Stomach (tissue), 4 donors: Measurements from ENCODE around the gene LGALS3BP.

Experiments used
- POLR2A ChIP-seq, 4 donors: fragments of 450-650 bp; IDR thresholded peaks; one replicate each; pipeline ENCODE4 v1.6.1; 2016; ENCODE audit warnings: antibody characterized with exemption in 4 of 4, control low read depth in 2 of 4, mild to moderate bottlenecking in 1 of 4, moderate library complexity in 1 of 4
- POLR2AphosphoS5 ChIP-seq, 3 donors: sonication (generic); formaldehyde crosslinking; IDR thresholded peaks; one replicate each; pipeline ENCODE4 v1.6.1; 2016; ENCODE audit warnings: antibody characterized with exemption in 3 of 3
- TF ChIP-seq, protein P1 (sequence below), 7 experiments: fragments of 450-650 bp in 4 of 7; fragments of 200-600 bp in 3 of 7; sonication (generic) in 3 of 7; IDR thresholded peaks; one replicate each; pipeline ENCODE4 v1.5.1; 2016 to 2019; ENCODE audit warnings: antibody characterized with exemption in 7 of 7, control low read depth in 2 of 7, mild to moderate bottlenecking in 1 of 7

- TF ChIP-seq, protein P1, sequence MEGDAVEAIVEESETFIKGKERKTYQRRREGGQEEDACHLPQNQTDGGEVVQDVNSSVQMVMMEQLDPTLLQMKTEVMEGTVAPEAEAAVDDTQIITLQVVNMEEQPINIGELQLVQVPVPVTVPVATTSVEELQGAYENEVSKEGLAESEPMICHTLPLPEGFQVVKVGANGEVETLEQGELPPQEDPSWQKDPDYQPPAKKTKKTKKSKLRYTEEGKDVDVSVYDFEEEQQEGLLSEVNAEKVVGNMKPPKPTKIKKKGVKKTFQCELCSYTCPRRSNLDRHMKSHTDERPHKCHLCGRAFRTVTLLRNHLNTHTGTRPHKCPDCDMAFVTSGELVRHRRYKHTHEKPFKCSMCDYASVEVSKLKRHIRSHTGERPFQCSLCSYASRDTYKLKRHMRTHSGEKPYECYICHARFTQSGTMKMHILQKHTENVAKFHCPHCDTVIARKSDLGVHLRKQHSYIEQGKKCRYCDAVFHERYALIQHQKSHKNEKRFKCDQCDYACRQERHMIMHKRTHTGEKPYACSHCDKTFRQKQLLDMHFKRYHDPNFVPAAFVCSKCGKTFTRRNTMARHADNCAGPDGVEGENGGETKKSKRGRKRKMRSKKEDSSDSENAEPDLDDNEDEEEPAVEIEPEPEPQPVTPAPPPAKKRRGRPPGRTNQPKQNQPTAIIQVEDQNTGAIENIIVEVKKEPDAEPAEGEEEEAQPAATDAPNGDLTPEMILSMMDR (IDR thresholded peaks at IDR 0.05): no peak
- no peak for TF ChIP-seq POLR2A (IDR thresholded peaks at IDR 0.05)
- peak in 1 of 3 donors; percentile 8 for TF ChIP-seq POLR2AphosphoS5 (IDR thresholded peaks at IDR 0.05)
Observed at GRCh38 chr17:78925662-78926555, 53.8 kb downstream of the LGALS3BP start.
